Prostate gland (tissue), 2 donors: Measurements from ENCODE around the gene FCMR. TPM values are rescaled to one million over a fixed set of nuclear protein-coding genes. Genes with fewer than 3 reads are reported as not detected.
A peak's percentile ranks its signal among the peaks of the same experiment; 100 is the strongest.
"Not testable (repeated sequence)": the region's sequence is repeated elsewhere in the genome, so short reads cannot be mapped to it uniquely, and the experiment has no call there.

ENCODE experiments used
- DNase-seq: peaks from one replicate; pipeline ENCODE4 v3.0.0-alpha.2; 2019; ENCODE audit warnings: low spot score
- H3K27ac ChIP-seq, 2 donors: fragments of 200-600 bp; sonication (generic); 2 replicates each; pipeline ENCODE4 v1.5.1; 2017 to 2019
- H3K27me3 ChIP-seq: fragments of 200-600 bp; sonication (generic); replicated peaks from 2 replicates; pipeline ENCODE4 v1.5.1; 2019; ENCODE audit not compliant: insufficient read depth
- H3K36me3 ChIP-seq, 2 donors: fragments of 200-600 bp; sonication (generic); 1 replicate in 1 of 2; 2 replicates in 1 of 2; pipeline versions ENCODE4 v1.5.1 to v1.8.1; 2017 to 2019
- H3K4me1 ChIP-seq: fragments of 200-600 bp; sonication (generic); replicated peaks from 2 replicates; pipeline ENCODE4 v1.5.1; 2019
- H3K4me3 ChIP-seq, 2 donors: fragments of 200-600 bp; sonication (generic); 2 replicates each; pipeline ENCODE4 v1.5.1; 2017 to 2019
- H3K9me3 ChIP-seq: fragments of 200-600 bp; sonication (generic); 2 replicates; pipeline ENCODE4 v1.5.1; 2017
- CTCF ChIP-seq, 4 experiments: fragments of 200-600 bp in 2 of 4; fragments of 450-650 bp in 2 of 4; sonication (generic) in 2 of 4; IDR thresholded peaks; 1 replicate in 3 of 4; 2 replicates in 1 of 4; pipeline ENCODE4 v1.5.1; 2016 to 2019; ENCODE audit warnings: antibody characterized with exemption in 4 of 4, mild to moderate bottlenecking in 2 of 4, moderate library complexity in 2 of 4
- POLR2A ChIP-seq: fragments of 450-650 bp; IDR thresholded peaks from one replicate; pipeline ENCODE4 v1.6.1; 2016; ENCODE audit warnings: antibody characterized with exemption, mild to moderate bottlenecking
- POLR2AphosphoS5 ChIP-seq: sonication (generic); formaldehyde crosslinking; IDR thresholded peaks from one replicate; pipeline ENCODE4 v1.6.1; 2017; ENCODE audit warnings: antibody characterized with exemption
- WGBS: methylation state at CpG from one replicate; pipeline ENCODE4 v1.1.5; 2018; 5-methylcytosine and 5-hydroxymethylcytosine counted together
- intact Hi-C: fragments of 100-400 bp; cut with DNase I; formaldehyde crosslinking; loops from one replicate; pipeline ENCODE4 v1.14.2; 2022
- total RNA-seq, 2 donors: library from RNA; depleted of rRNA; stranded (reverse); fragments of >200 nt; gene quantifications; one replicate each; pipeline ENCODE4 v1.1.0, GENCODE V29; 2016

The FCMR gene
- total RNA-seq, 2 donors from 2014 or later = 1.7 to 2.2 TPM

- Histone ChIP-seq H3K4me3 (no peak overlapping the region), H3K9me3 (no peaks in the 10 kb centered on the region), H3K36me3 (no peaks in the 10 kb centered on the region), H3K27me3 (no peaks in the 10 kb centered on the region), H3K4me1 (no peaks in the 10 kb centered on the region), H3K27ac (no peak overlapping the region)
- no peak for DNase-seq
- intact Hi-C loops = no loop called here
- 78% methylated on average over 8 of the region's 8 CpGs for WGBS
- no peak for TF ChIP-seq CTCF (IDR thresholded peaks at IDR 0.05)
- TF ChIP-seq POLR2AphosphoS5 = no peak
- no peak for TF ChIP-seq POLR2A
Measured at GRCh38 chr1:206924592-206925105, 2.9 kb upstream of the FCMR start.

- H3K9me3 ChIP-seq, H3K4me1 ChIP-seq, intact Hi-C loops, H3K27me3 ChIP-seq, DNase-seq, H3K36me3 ChIP-seq, H3K4me3 ChIP-seq, H3K27ac ChIP-seq: not testable (repeated sequence)
- 84% methylated on average over 4 of the region's 4 CpGs for WGBS
Measured at GRCh38 chr1:206923961-206924557, 2.3 kb upstream of the FCMR start.

- 71% methylated on average over 12 of the region's 12 CpGs for WGBS
- TF ChIP-seq CTCF (IDR thresholded peaks at IDR 0.05) = no peak
- TF ChIP-seq POLR2A = no peak
- peak; percentile 25 for TF ChIP-seq POLR2AphosphoS5
- Histone ChIP-seq H3K27me3 (no peaks in the 10 kb centered on the region), H3K27ac (no peak overlapping the region), H3K9me3 (no peaks in the 10 kb centered on the region), H3K4me3 (no peak overlapping the region), H3K4me1 (no peaks in the 10 kb centered on the region), H3K36me3 (no peaks in the 10 kb centered on the region)
- intact Hi-C loops = no loop called here
- DNase-seq = no peak
Measured at GRCh38 chr1:206923009-206923960, 1.5 kb upstream of the FCMR start.

- no peaks in the 10 kb centered on the region for H3K9me3 ChIP-seq
- TF ChIP-seq CTCF (IDR thresholded peaks at IDR 0.05) (no peak), POLR2AphosphoS5 (no peak), POLR2A (no peak)
- no peak overlapping the region for H3K4me3 ChIP-seq
- H3K27me3 ChIP-seq = no peaks in the 10 kb centered on the region
- no peaks in the 10 kb centered on the region for H3K4me1 ChIP-seq
- no peaks in the 10 kb centered on the region for H3K36me3 ChIP-seq
- intact Hi-C loops = no loop called here
- no peak for DNase-seq
- peak overlapping the region in 1 of 2 donors; percentile 14 for H3K27ac ChIP-seq
- WGBS = 80% methylated on average over 1 of the region's 1 CpG
Measured at GRCh38 chr1:206922524-206922923, 783 bp upstream of the FCMR start.

- 74% methylated on average over 3 of the region's 3 CpGs for WGBS
- intact Hi-C loops = no loop called here
- no peaks in the 10 kb centered on the region for H3K4me1 ChIP-seq
- no peaks in the 10 kb centered on the region for H3K9me3 ChIP-seq
- no peak overlapping the region for H3K27ac ChIP-seq
- H3K36me3 ChIP-seq = no peaks in the 10 kb centered on the region
- TF ChIP-seq CTCF (IDR thresholded peaks at IDR 0.05) = no peak
- TF ChIP-seq POLR2AphosphoS5 = no peak
- no peak for TF ChIP-seq POLR2A
- no peak for DNase-seq
- no peaks in the 10 kb centered on the region for H3K27me3 ChIP-seq
- H3K4me3 ChIP-seq = no peak overlapping the region
Measured at GRCh38 chr1:206918076-206918475, 3.7 kb downstream of the FCMR start.
